Measurements from ENCODE around the gene COL19A1.
"Not testable (repeated sequence)": the region's sequence is repeated elsewhere in the genome, so short reads cannot be mapped to it uniquely, and the experiment has no call there.

COL19A1 gene

DNA sequence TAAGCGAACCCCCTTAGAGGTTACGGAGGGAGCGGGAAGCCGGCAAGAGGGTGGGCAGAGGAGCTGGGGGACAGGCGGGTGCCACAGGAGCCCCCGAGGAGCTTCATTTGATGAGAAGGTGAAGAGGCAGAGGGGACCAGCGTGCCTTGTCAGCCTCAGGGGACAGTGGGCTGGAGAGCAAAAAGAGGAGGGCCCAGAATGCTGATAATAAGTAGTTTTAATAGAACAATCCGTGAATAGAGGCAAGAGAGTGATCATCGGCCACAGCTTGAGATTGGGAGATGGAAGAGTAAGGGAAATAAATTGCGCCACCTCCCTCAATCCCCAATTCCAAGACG is 1.3 kb downstream of the COL19A1 start:
- DNase-seq, result no peak

- DNase-seq, result no peak
Measured at GRCh38 chr6:69868252-69868804, 2.0 kb downstream of the COL19A1 start.

GRCh38 chr6:69868961-69869360 is 2.6 kb downstream of the COL19A1 start:
- DNase-seq, result no peak

- DNase-seq, result no peak
Measured at GRCh38 chr6:69871107-69871506, 4.8 kb downstream of the COL19A1 start.

- no peak for DNase-seq
Measured at GRCh38 chr6:69873291-69873690, 6.9 kb downstream of the COL19A1 start.

DNA sequence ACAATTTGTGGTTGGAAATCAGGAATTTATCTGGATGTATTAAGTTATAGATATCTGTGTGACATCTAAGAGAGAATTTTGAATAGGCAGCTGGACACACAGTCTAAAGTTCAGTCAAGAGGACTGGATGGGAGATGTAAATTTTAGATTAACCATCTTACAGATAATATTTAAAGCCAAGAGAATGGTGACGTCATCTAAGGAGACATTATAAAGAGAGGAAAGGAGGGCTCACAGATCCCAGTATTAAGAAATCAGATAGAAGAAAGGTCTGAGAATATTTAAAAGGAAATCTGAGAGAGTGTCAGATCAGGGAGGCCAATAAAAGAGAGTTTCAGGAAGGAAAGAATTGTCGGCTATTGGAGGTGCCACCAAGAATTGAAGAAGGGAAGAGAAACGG is 9.4 kb downstream of the COL19A1 start:
- DNase-seq, result no peak

DNA sequence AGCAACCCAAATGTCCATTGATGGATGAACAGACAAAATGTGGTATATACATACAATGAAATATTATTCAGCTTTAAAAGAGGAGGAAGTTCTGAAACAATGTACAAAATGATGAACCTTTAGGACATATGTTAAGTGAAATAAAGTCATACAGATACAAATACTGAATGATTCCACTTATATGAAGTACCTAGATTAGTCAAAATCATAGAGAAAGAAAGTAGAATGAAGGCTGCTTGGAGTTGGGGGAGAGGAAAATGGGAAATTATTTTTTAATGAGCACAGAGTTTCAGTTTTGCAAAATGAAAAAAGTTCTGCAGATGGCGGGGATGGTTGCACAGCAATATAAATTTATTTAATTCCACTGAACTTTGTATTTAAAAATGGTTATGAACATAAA is 12.4 kb downstream of the COL19A1 start:
- DNase-seq, result no peak

DNA sequence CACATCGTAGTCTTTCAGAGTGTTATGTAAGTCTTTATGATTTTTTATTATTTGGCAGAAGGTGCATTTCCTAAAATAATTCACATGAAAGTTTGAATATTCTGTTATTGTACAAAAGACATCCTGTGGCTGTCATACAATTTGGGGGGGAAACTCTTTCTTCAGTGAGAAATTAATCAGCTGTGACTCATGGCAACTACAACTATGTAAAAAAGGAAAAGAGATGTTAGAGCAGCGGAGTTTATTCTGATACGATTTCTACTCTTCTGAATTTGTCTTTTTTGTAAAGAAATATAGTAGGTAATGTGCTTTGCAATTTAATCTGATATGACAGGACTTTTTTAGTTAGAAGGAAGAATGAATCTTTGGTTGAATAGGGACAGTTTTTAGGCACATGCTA is 14.2 kb downstream of the COL19A1 start:
- DNase-seq, result no peak

DNA sequence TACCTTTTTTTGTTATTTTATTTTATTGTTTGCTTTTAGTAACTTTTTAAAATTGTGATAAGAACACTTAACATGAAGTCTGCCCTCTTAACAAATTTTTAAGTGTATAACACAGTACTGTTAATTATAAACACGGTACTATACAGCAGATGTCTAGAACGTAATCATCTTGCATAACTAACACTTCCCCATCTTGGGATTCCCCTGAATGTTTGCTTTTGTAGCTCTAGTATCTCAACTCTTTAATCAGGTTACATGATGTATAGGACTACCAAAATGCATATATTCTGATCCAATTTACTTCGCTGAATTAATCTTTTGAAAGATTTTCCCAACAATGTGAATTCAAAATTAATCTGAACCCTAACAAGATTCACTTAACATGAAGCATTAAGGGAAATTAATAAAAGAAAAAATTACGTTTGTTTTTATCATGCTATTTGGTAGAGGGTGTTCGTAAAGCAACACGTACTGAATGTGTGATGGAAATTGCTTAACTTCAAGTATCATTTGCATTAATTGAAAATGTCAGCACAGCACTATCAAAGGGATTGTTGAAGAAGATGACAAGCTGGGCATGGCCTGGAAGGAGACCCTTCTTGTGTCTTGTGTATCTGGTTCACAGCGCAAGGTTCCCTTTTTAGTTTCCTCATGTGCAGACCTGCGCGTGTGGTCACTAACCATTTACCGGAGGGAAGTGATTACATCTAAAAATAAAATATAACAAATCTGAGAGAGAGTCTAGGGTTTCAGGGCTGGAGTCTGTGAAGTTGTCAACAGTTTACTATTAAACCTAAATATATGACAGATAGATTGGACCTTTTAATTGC is 15.2 kb downstream of the COL19A1 start:
- DNase-seq, result no peak

DNA sequence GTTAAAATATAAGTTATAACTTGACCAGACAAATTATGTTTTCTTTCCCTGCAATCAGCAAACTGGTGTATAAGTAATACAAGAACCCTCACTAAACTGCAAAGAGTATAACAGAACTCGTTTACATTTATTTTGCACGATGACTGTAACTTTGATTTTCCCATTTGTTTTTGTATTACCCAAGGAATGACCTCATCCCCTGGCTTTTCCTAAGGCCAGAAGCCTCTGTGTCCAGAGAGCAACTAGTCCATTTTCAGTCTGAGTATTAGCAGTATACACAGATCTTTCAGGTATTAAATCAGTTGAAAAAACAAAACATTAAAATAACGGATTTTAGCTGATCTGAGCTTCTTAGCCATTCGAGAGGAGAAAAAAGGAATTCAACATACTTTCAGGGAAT is 17.2 kb downstream of the COL19A1 start:
- DNase-seq, result no peak

GRCh38 chr6:69884231-69884630 is 17.9 kb downstream of the COL19A1 start:
- DNase-seq, result no peak

DNA sequence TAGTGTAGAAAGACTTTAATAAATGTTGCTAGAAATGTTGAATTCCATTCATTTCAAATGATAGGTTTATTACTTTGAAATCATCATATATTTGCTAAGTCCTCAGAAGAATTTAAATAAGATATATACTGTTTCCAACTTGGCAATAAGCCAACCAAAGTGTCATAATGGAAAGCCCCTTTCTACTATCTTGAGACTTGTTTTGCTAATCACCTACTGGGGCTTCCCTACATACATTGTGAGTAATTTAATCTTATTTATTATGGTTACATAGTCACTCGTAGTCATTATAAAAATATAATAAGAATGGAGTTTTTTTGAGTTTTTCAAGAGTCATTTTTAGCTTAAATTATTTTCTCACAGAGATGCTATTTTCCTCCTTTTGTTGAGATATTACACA is 20.7 kb downstream of the COL19A1 start:
- DNase-seq, result no peak

DNA sequence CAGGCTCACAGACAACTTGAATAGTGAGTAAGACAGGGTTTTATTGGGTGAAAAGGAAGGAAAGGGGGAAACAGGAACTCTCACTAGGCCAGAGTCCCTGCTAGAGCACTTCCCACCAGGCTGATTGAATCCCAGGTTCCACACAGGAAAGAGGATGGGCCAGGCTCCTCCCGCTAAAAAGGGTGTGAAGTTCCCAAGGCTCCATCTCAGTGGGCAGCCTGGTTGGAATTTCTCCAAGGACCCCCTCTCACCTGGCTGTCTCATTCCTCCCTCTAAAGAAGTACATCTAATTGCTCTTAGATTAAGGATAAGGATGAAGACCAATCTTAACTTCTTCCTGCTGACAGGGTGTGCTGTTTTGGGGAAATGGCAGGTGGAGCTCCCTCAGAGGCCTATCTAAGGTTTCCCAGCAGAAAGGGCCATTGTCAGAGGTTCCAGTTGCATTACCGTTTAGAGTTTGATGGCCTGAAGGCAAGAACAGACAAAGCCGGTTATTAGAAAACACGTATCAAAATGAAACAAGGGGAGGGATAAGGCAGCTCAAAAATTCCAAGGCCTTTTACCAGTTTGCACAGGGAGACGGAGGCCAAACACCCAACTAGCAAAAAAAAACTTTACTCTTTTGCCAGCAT is 21.5 kb downstream of the COL19A1 start:
- no peak for DNase-seq

DNA sequence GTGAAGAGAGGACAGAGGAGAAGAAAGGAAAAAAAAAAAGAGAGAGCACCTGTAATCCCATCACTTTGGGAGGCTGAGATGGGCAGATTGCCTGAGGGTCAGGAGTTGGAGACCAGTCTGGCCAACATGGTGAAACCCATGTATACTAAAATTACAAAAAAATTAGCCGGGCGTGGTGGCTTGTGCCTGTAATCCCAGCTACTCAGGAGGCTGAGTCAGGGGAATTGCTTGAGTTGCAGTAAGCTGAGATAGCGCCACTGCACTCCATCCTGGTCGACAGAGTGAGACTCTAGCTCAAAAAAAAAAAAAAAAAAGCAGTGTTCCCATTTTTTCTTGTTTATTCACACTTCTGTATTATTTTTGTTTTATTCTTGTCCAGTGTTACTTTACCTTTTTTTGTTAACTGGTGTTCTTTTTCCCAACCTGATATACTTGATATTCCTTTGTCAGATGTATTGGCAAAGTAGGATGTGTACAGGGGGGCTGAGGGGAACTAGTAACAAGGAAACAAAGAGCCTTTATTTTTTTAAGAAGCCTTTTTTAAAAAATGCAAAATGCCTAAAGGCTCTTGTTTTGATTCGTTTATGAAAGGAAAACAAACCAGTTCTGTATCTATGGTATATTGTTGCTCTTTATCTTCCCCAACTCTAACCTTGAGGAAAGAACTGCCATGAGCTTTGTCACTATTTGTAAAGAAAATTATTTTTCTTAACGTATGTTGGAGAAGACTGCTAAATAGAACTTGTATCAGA is 22.3 kb downstream of the COL19A1 start:
- no peak for DNase-seq

DNA sequence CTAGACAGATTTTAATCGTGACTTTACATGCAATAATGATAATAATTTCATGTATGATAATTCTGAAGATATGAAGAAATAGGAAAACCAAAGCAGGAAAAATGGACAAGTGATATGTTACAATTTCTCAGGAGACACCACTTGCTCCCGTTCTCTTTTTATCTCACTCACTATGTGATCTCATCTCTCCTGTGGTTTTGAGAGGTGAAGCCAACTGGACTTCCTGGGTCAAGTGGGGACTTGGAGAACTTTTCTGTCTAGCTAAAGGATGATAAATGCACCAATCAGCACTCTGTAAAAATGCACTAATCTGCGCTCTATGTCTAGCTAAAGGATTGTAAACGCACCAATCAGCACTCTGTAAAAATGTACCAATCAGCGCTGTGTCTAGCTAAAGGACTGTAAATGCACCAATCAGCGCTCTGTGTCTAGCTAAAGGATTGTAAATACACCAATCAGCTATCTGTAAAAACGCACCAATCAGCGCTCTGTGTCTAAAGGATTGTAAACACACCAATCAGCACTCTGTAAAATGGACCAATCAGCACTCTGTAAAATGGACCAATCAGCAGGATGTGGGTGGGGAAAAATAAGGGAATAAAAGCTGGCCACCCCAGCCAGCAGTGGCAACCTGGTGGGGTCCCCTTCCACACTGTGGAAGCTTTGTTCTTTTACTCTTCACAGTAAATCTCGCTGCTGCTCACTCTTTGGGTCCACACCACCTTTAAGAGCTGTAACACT is 23.0 kb downstream of the COL19A1 start:
- DNase-seq, result not testable (repeated sequence)

DNA sequence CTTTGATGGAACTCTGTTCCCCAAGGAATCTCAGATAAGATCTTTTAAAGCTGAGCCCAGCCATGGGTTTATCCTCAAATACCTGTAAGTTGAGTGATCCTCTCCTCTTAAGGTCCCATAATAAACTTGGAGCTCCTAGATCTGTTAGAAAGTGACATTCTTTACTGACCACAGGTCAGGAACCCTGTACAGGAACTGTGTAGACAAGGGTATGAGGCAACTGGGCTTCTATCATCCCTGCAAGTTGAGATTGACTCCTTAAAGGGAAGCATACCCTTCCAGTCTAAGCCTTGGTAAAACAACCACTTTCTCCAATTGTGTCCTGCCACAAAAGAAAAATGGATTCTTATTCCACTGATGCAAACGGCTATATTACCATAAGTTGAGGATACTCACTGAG is 26.2 kb downstream of the COL19A1 start:
- DNase-seq, result not testable (repeated sequence)

- DNase-seq, result not testable (repeated sequence)
Measured at GRCh38 chr6:69893266-69893665, 26.9 kb downstream of the COL19A1 start.

DNA sequence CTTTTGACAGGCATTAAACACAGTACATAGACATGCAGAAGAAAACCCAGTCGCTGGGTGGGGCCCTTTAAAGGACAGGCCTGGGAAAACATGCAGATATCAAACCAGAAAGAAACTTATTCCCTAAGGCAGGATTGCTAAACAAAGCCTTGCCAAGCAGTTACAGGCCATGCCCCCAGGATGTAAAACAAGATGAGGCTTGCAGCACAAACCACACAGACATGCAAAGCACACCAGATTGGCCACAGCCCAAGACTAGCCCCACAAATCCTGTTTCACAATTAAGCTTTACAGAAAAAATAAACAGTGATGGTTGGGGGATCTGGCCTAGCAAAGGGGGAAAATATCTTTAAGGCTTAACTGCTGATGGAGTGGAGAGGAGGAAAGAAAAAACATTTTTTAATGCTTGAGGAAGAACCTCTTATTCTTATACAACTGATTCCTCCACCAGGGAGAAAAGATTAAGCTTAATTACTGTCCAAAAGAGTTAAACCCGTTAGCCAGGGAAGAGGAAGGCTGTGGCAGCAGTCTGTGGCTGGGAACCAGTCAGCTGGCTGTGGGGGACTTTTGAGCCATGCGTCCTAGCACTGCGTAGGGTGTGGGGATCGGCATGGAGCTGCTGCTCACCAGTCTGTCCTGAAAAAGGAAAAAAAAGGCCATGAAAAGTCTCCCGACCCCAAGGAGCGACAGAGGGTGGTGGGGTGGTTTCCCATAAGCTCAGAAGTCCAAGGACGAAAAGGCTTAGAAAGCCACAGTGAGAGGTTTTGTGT is 28.4 kb downstream of the COL19A1 start:
- DNase-seq, result no peak

GRCh38 chr6:69895396-69895795 is 29.0 kb downstream of the COL19A1 start:
- DNase-seq, result no peak

DNA sequence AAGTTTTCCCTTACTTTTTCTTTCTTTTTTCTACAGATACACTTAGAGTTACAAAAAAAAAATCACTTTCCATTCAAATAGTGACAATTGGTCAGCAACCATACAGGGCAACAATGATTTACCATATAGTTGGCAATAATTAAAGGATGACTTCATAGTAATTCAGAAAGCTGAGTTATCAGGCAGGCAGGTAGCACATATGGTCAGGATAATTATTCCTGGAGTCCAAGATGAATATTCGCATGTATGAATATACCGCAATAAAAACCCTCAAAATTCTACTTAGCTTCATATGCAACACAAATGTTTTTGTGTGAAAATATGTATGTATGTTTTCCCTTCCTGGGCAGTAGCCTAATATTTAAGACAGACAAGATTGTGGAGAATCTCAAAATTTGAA is 34.5 kb downstream of the COL19A1 start:
- DNase-seq, result no peak

GRCh38 chr6:69901361-69901760 is 35.0 kb downstream of the COL19A1 start:
- no peak for DNase-seq

- DNase-seq, result no peak
Measured at GRCh38 chr6:69907981-69908498, 41.7 kb downstream of the COL19A1 start.
